Stomach (tissue), 9 donors: Measurements from ENCODE around the gene TTYH3. TPM values are rescaled to one million over a fixed set of nuclear protein-coding genes. Genes with fewer than 3 reads are reported as not detected.
"Not testable (repeated sequence)": the region's sequence is repeated elsewhere in the genome, so short reads cannot be mapped to it uniquely, and the experiment has no call there.

ENCODE experiments used
- DNase-seq, 2 donors: peaks; one replicate each; pipeline versions ENCODE4 v3.0.0 to v3.0.0-alpha.2; 2013 to 2019
- H3K27ac ChIP-seq, 5 donors: fragments of 200-600 bp in 4 of 5; sonication (generic) in 4 of 5; one replicate each; pipeline ENCODE4 v1.5.1; 2013 to 2019; ENCODE audit warnings: mild to moderate bottlenecking in 1 of 5, moderate library complexity in 1 of 5
- H3K27me3 ChIP-seq, 3 donors: fragments of 200-600 bp; sonication (generic); one replicate each; pipeline ENCODE4 v1.5.1; 2017 to 2019; ENCODE audit warnings: mixed run types in 1 of 3
- H3K36me3 ChIP-seq, 4 donors: fragments of 200-600 bp; sonication (generic); 1 replicate in 3 of 4; 2 replicates in 1 of 4; pipeline ENCODE4 v1.5.1; 2016 to 2019
- H3K4me1 ChIP-seq, 4 donors: fragments of 200-600 bp; sonication (generic); one replicate each; pipeline ENCODE4 v1.5.1; 2016 to 2019
- H3K4me3 ChIP-seq, 4 donors: fragments of 200-600 bp; sonication (generic) in 3 of 4; one replicate each; pipeline ENCODE4 v1.5.1; 2016 to 2019; ENCODE audit warnings: mild to moderate bottlenecking in 1 of 4
- H3K9me3 ChIP-seq, 4 donors: fragments of 200-600 bp; sonication (generic); one replicate each; pipeline ENCODE4 v1.5.1; 2016 to 2019
- CTCF ChIP-seq, 7 experiments: fragments of 450-650 bp in 4 of 7; fragments of 200-600 bp in 3 of 7; sonication (generic) in 3 of 7; IDR thresholded peaks; one replicate each; pipeline ENCODE4 v1.5.1; 2016 to 2019; ENCODE audit warnings: antibody characterized with exemption in 7 of 7, control low read depth in 2 of 7, mild to moderate bottlenecking in 1 of 7
- EP300 ChIP-seq: sonication (generic); formaldehyde crosslinking; IDR thresholded peaks from one replicate; pipeline ENCODE4 v1.6.1; 2017; ENCODE audit warnings: antibody characterized with exemption
- POLR2A ChIP-seq, 4 donors: fragments of 450-650 bp; IDR thresholded peaks; one replicate each; pipeline ENCODE4 v1.6.1; 2016; ENCODE audit warnings: antibody characterized with exemption in 4 of 4, control low read depth in 2 of 4, mild to moderate bottlenecking in 1 of 4, moderate library complexity in 1 of 4
- POLR2AphosphoS5 ChIP-seq, 3 donors: sonication (generic); formaldehyde crosslinking; IDR thresholded peaks; one replicate each; pipeline ENCODE4 v1.6.1; 2016; ENCODE audit warnings: antibody characterized with exemption in 3 of 3
- WGBS, 5 donors: extraction: QIAGEN DNeasy Blood & Tissue Kit in 3 of 5; methylation state at CpG; one replicate each; pipeline versions ENCODE4 v1.1.5 to v1.1.7; 2013 to 2018; 5-methylcytosine and 5-hydroxymethylcytosine counted together
- intact Hi-C: fragments of 100-400 bp; cut with DNase I; formaldehyde crosslinking; loops from one replicate; pipeline ENCODE4 v1.15.1; 2023; ENCODE audit warnings: low total_unique reads
- polyA plus RNA-seq, 3 donors: library from polyadenylated mRNA; stranded (reverse); fragments of 200-250 nt; gene quantifications; one replicate each; pipeline ENCODE4 v1.2.3, GENCODE V29; 2013
- total RNA-seq, 5 donors: library from RNA; depleted of rRNA; stranded (reverse); fragments of >200 nt; gene quantifications; one replicate each; pipeline versions ENCODE4 v1.1.0 to v1.2.3, GENCODE V29; 2014 to 2016
- donor health status: healthy with polysubstance abuse.
- donor health status: Bipolar disorder and iron deficiency.
- donor health status: healthy.

The TTYH3 gene
- total and polyA plus RNA-seq, 8 donors: 4.1 to 79.1 (median 16.2) TPM

- Histone ChIP-seq H3K36me3 (peaks cover 42 to 100% (median 98%) of the 10 kb centered on the region in 4 donors), H3K4me3 (no peak overlapping the region), H3K27me3 (no peaks in the 10 kb centered on the region), H3K4me1 (no peaks in the 10 kb centered on the region), H3K9me3 (no peaks in the 10 kb centered on the region), H3K27ac (no peak overlapping the region)
- 93 to 95% (median 94%) methylated on average over 16 of the region's 16 CpGs for WGBS, 5 donors
- TF ChIP-seq POLR2AphosphoS5 (IDR thresholded peaks at IDR 0.05) (no peak), POLR2A (IDR thresholded peaks at IDR 0.05) (no peak), EP300 (no peak), CTCF (IDR thresholded peaks at IDR 0.05) (no peak)
- intact Hi-C loops: no loop called here
- DNase-seq: no peak
These were observed 42.4 kb upstream of the TTYH3 start for GRCh38 chr7:2589341-2589740.

GRCh38 chr7:2589941-2590340 is 41.8 kb upstream of the TTYH3 start:
- H3K4me1 ChIP-seq, H3K27me3 ChIP-seq, H3K4me3 ChIP-seq, H3K27ac ChIP-seq, DNase-seq, H3K9me3 ChIP-seq, intact Hi-C loops: not testable (repeated sequence)
- peaks cover 36 to 100% (median 98%) of the 10 kb centered on the region in 4 donors for H3K36me3 ChIP-seq
- WGBS, 5 donors: 87 to 96% (median 94%) methylated on average over 10 to 15 of the region's 15 CpGs

GRCh38 chr7:2592375-2592865 is 39.4 kb upstream of the TTYH3 start:
- DNase-seq: no peak
- H3K9me3 ChIP-seq: no peaks in the 10 kb centered on the region
- TF ChIP-seq POLR2AphosphoS5 (IDR thresholded peaks at IDR 0.05): no peak
- no peak for TF ChIP-seq POLR2A (IDR thresholded peaks at IDR 0.05)
- TF ChIP-seq CTCF (IDR thresholded peaks at IDR 0.05): no peak
- no peak for TF ChIP-seq EP300
- H3K27ac ChIP-seq: no peak overlapping the region
- WGBS, 5 donors: 91 to 97% (median 95%) methylated on average over 11 to 23 of the region's 23 CpGs
- H3K36me3 ChIP-seq: peaks cover 33 to 100% (median 96%) of the 10 kb centered on the region in 4 donors
- no peak overlapping the region for H3K4me3 ChIP-seq
- intact Hi-C loops: no loop called here
- H3K4me1 ChIP-seq: no peaks in the 10 kb centered on the region
- H3K27me3 ChIP-seq: no peaks in the 10 kb centered on the region

- intact Hi-C loops: no loop called here
- Histone ChIP-seq H3K27ac (no peak overlapping the region), H3K4me1 (no peaks in the 10 kb centered on the region), H3K27me3 (no peaks in the 10 kb centered on the region), H3K4me3 (no peak overlapping the region), H3K9me3 (no peaks in the 10 kb centered on the region), H3K36me3 (peaks cover 33 to 100% (median 96%) of the 10 kb centered on the region in 4 donors)
- DNase-seq: no peak
- WGBS, 5 donors: 95 to 96% (median 96%) methylated on average over 30 to 38 of the region's 38 CpGs
- TF ChIP-seq CTCF (IDR thresholded peaks at IDR 0.05) (no peak), EP300 (no peak), POLR2AphosphoS5 (IDR thresholded peaks at IDR 0.05) (no peak), POLR2A (IDR thresholded peaks at IDR 0.05) (no peak)
These were observed 38.6 kb upstream of the TTYH3 start for GRCh38 chr7:2593036-2593727.

- no peaks in the 10 kb centered on the region for H3K4me1 ChIP-seq
- peaks cover 38 to 100% (median 98%) of the 10 kb centered on the region in 4 donors for H3K36me3 ChIP-seq
- no peak overlapping the region for H3K4me3 ChIP-seq
- 87 to 94% (median 91%) methylated on average over 10 of the region's 10 CpGs for WGBS, 5 donors
- intact Hi-C loops: no loop called here
- TF ChIP-seq POLR2AphosphoS5 (IDR thresholded peaks at IDR 0.05) (no peak), EP300 (no peak), CTCF (IDR thresholded peaks at IDR 0.05) (no peak), POLR2A (IDR thresholded peaks at IDR 0.05) (no peak)
- no peak overlapping the region for H3K27ac ChIP-seq
- DNase-seq: no peak
- H3K9me3 ChIP-seq: no peaks in the 10 kb centered on the region
- no peaks in the 10 kb centered on the region for H3K27me3 ChIP-seq
These were observed 37.2 kb upstream of the TTYH3 start for GRCh38 chr7:2594599-2594998.
